ENCODE results near the gene METTL23.

Gene METTL23, protein sequence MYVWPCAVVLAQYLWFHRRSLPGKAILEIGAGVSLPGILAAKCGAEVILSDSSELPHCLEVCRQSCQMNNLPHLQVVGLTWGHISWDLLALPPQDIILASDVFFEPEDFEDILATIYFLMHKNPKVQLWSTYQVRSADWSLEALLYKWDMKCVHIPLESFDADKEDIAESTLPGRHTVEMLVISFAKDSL

DNA sequence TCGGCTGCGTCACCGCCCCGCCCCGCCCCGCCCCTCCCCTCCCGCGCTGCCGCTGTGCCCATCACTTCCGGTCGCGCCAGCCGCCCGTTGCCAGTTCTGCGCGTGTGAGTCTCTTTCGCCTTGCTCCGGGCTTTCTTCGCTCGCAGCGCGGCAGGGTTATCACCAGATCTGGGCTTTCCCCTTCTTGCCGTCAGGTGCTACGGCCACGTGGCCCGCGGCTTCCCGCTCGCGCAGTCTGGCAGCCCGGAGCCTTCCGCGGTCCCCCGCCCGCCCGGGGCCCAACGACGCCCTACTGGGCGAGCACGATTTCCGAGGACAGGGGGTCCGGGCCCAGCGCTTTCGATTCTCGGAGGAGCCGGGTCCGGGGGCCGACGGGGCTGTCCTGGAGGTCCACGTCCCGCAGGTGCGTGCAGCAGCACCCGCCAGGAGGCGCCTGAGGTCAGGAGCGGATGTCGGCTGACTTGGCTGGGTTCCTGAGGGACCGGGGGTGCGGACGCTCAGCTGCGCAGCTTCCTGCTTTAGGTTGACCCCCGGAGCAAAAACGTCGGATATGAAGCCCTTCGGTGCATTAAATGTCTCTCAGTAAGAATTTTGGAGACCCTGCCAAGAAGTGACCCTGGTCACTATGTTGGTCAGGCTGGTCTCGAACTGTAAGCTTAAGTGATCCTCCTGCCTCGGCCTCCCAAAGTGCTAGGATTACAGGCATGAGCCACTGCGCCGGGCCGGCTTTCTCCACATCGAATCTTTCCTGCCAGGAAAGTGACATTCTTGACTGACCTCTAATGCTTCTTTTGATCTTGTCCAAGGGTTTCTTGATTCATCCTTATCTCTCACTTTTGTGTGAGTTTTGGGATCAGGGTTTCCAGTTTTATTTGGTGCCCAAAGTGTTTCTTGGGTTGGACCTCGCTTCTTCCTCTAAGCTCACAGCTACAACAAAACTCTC is at the start of gene METTL23:
Gene METTL23 (plus strand): TSS at position 64 of the 943 bp plus-strand sequence. CDS start 2,872 bp downstream, outside the sequence.
- no peak for DNase-seq

- DNase-seq: no peak
Observed at GRCh38 chr17:76677406-76677805, 49.2 kb upstream of the METTL23 start.

- DNase-seq: no peak
Observed at GRCh38 chr17:76678330-76678729, 48.3 kb upstream of the METTL23 start.

GRCh38 chr17:76679239-76679638 is 47.4 kb upstream of the METTL23 start:
- no peak for DNase-seq

GRCh38 chr17:76681222-76682137 is 45.2 kb upstream of the METTL23 start:
- no peak for DNase-seq

DNA sequence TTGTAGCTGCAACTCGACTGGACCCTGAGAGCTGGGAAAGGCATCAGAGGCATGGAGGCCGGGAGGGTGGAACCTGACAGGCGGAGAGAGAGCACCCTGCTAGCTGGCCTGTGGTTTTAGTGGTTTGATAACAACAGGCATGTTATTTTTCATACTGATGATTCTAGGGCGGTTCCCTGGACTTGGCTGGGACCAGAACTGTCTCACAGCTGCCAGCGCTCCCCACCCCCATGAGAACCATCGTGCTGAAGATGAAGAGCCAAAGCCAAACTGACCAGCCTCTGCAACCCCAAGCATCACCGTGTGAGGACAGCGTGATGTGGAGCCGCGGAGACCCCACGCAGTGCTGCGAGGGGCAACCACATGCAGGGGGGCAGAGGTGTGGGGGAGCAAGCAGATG is 44.3 kb upstream of the METTL23 start:
- no peak for DNase-seq

- DNase-seq: no peak
Observed at GRCh38 chr17:76683011-76683755, 43.5 kb upstream of the METTL23 start.

- DNase-seq: no peak
Observed at GRCh38 chr17:76683921-76684745, 42.5 kb upstream of the METTL23 start.

GRCh38 chr17:76684756-76685155 is 41.9 kb upstream of the METTL23 start:
- no peak for DNase-seq

- DNase-seq: no peak
Observed at GRCh38 chr17:76685366-76685765, 41.3 kb upstream of the METTL23 start.

DNA sequence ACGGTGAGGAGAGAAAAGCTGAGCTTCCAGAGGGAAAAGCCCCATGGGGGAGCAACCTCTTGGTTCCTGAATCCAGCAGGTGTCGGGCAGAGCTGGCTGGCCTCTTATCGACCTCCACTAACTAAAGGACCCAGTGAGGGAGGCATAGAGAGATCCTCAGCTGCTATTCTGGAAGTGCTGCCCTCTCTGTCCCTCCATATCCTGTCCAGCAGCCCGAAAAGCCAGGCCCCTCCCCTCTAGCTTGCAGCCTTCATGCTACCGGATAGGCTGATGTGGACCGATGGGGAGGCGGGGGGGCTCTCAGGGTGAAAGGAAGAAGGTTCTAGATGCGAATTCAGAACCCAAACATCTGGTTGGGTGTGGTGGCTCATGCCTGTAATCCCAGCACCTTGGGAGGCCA is 40.8 kb upstream of the METTL23 start:
- no peak for DNase-seq

DNA sequence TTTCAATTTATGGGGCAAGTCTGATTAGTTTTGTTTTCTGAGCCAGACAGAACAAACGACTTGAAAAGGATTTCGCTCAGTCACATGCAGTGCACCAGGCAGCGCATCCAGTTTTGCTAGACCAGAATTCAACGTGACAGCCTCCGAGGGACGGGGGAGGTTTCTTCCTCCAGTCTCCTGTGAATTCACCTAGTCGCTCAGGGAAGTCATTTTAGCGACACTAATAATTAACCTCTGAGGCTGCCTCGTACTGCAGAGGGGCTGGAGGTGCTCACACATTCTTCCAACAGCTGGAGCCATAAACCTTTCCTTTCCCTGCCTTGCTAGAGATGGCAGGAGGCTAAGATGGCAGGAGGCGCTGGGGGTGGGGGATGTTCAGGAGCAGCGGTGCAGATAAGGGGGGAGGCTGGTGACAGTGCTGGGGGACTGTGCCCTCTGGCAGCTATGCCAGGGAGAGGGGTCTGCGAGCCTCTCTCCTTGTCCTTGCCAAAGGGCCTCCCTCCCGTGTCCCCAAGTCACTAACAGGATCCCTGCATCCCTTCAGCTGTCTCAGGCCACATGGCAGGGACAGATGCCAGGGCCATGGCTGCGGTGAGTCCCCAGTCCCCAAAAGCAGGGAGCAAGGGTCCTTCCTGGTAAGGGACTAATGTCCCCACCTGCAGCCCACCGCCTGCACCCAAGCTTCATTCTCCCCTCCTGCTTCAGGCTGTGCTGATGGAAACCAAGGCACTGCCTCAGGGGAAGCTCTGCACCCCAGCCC is 39.9 kb upstream of the METTL23 start:
- DNase-seq: no peak

DNA sequence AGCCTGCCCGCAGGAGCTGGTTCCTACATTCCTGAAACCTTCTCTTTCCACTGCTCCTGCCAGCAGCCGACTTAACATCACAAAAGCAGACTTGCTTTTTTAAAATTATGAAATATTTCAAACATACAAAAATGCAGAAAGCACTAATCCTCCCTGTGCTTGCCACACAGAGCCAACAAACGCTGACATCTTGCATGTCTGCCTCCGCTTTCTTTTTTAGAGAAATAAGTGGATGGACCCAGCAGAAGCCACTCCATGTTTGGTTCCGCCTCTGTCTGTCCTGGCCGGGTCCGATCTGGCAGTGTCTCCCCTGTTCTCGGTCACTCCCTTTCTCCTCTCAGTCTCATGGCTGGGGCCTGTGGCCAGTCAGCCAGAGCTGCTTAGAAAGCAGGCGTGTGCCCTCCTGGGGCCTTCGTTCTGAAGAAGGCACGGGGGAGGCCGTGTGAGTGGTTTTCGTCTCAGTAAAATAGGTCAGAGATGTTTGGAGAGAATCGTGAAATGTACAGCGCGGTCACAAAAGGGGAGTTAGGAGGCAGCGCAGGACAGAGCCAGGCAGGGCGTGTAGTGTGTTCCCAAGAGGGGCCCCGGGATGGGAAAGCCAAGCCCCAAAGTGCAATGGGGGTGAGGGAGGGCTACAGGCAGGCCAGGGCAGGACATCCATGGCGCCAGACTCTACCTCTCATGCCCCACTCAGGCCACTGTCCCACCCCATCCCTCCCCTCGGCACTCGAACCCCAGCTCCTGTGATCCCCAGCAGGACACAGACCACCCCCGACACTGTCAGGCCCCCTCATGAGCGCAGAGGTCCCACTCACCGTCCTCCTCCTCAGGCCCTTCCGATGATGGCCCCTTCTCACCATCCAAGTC is 39.1 kb upstream of the METTL23 start:
- no peak for DNase-seq

DNA sequence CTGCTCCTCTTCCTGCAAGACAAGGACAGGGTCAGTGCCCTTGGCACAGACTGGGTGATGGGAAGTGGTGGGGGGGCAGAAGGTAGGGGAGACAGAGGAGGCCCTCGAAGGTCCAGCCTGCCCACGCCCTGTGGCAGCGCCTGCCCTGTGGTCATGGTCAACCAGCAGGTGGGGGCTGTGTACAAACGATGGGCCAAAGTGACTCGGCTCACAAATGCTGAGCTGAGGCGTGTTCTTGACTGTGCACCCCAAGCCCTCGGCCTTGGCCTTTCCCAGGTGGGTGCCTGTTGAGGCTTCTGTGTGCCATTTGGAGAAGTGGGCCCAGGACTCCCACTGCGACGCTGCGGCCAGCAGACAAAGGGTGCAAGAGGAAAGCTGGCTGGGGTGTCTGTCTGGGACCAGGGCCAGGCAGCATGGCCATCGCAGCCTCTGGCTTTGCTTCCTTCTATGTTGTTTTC is 38.4 kb upstream of the METTL23 start:
- DNase-seq: no peak

- no peak for DNase-seq
Observed at GRCh38 chr17:76689859-76690258, 36.8 kb upstream of the METTL23 start.

- DNase-seq: no peak
Observed at GRCh38 chr17:76690596-76691280, 35.9 kb upstream of the METTL23 start.

DNA sequence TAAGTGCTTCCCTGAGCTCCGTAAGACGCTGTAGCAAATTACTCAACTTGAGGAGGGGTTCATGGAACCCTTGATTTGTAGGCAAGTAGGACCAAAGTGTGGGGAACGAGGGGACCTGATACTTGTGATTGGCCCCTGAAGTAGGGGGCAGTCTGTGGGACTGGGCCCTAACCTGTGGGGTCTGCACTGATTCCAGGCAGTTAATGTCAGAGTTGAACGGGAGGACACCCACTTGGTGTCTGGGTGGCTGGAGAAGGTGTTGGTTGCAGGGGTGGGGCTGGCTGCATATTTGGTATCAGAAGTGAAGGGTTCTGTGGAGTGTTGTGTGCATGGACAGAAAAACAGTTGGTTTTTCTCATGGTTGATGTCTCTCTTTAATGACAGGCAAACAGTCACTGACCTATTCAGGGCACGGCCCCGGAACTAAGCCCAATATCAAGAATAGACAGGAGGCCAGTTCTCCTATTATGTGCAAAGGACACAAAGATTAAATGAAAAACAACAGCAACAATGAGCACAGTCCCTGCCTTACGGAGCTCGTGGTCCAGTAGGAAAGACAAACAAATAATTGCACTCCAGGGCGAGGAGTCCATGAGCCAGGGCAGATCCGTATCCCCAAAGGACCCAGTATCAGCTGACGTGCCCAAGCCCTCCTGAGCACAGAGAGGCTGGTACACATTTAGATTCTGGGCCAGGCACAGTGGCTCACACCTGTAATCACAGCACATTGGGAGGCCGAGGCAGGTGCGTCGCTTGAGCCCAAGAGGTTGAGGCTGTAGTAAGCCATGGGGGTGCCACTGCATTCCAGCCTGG is 35.1 kb upstream of the METTL23 start:
- DNase-seq: no peak

All from DMS153 (cell line).